ENCODE data around the gene RSPH3. TPM values are rescaled to one million over a fixed set of nuclear protein-coding genes. Genes with fewer than 3 reads are reported as not detected.
"Not testable (repeated sequence)": the region's sequence is repeated elsewhere in the genome, so short reads cannot be mapped to it uniquely, and the experiment has no call there.

Gene RSPH3
- total RNA-seq, 2 experiments from 2014 or later: 4.2 TPM

GRCh38 chr6:158954753-158955152 lies 45.2 kb downstream of the RSPH3 start:
- DNase-seq: no peak
- no peak for TF ChIP-seq CTCF (IDR thresholded peaks at IDR 0.05)
- Mint-ChIP-seq H3K27me3 (no peaks in the 10 kb centered on the region), H3K9me3 (peaks cover 3% of the 10 kb centered on the region), H3K36me3 (ENCODE audit: low read depth) (no peaks in the 10 kb centered on the region), H3K27ac (no peak overlapping the region), H3K4me1 (ENCODE audit: low read depth) (no peaks in the 10 kb centered on the region), H3K4me3 (no peak overlapping the region)
- ChIA-PET CTCF (interaction anchor here (1.3 to 1.5 kb wide), 2 partner anchors 76 to 180 kb away, joined by 3 to 7 read pairs; no protein-coding TSS in a partner anchor), POLR2A (no interaction called here)
- ATAC-seq: no peak
- intact Hi-C loops (cut with micrococcal nuclease): no loop called here

GRCh38 chr6:158952011-158952410 lies 48.0 kb downstream of the RSPH3 start:
- H3K27me3 Mint-ChIP-seq; CTCF ChIA-PET; H3K9me3 Mint-ChIP-seq; H3K27ac Mint-ChIP-seq; H3K4me3 Mint-ChIP-seq; DNase-seq; ATAC-seq; POLR2A ChIA-PET; H3K4me1 Mint-ChIP-seq (ENCODE audit: low read depth); H3K36me3 Mint-ChIP-seq (ENCODE audit: low read depth); intact Hi-C loops (cut with micrococcal nuclease): not testable (repeated sequence)

- CTCF ChIA-PET; H3K4me3 Mint-ChIP-seq; H3K9me3 Mint-ChIP-seq; DNase-seq; H3K27ac Mint-ChIP-seq; intact Hi-C loops (cut with micrococcal nuclease); ATAC-seq; H3K27me3 Mint-ChIP-seq; POLR2A ChIA-PET; H3K4me1 Mint-ChIP-seq (ENCODE audit: low read depth); H3K36me3 Mint-ChIP-seq (ENCODE audit: low read depth): not testable (repeated sequence)
Observed at GRCh38 chr6:158951565-158951964, 48.4 kb downstream of the RSPH3 start.

GRCh38 chr6:158947284-158947683 lies 52.7 kb downstream of the RSPH3 start:
- Mint-ChIP-seq H3K27me3 (peaks cover 2% of the 10 kb centered on the region), H3K4me3 (no peak overlapping the region), H3K9me3 (peaks cover 2% of the 10 kb centered on the region), H3K36me3 (ENCODE audit: low read depth) (no peaks in the 10 kb centered on the region), H3K27ac (no peak overlapping the region), H3K4me1 (ENCODE audit: low read depth) (no peaks in the 10 kb centered on the region)
- ATAC-seq: no peak
- no peak for DNase-seq
- POLR2A ChIA-PET: interaction anchor here (1.5 kb wide), 1 partner anchor 37 kb away, joined by 4 read pairs; no protein-coding TSS in a partner anchor
- no peak for TF ChIP-seq CTCF (IDR thresholded peaks at IDR 0.05)
- CTCF ChIA-PET: interaction anchor here (2.0 kb wide), 1 partner anchor 12 kb away, joined by 4 read pairs; no protein-coding TSS in a partner anchor
- intact Hi-C loops (cut with micrococcal nuclease): no loop called here

- no peak overlapping the region for H3K4me3 Mint-ChIP-seq
- DNase-seq (no peak), ATAC-seq (no peak)
- H3K27me3 Mint-ChIP-seq: peaks cover 8% of the 10 kb centered on the region
- intact Hi-C loops (cut with micrococcal nuclease): no loop called here
- no peaks in the 10 kb centered on the region for H3K9me3 Mint-ChIP-seq
- ChIA-PET POLR2A (no interaction called here), CTCF (interaction anchor here (1.0 kb wide), 1 partner anchor 191 kb away, joined by 3 read pairs; no protein-coding TSS in a partner anchor)
- peaks cover 10% of the 10 kb centered on the region for H3K4me1 Mint-ChIP-seq (ENCODE audit: low read depth)
- H3K36me3 Mint-ChIP-seq (ENCODE audit: low read depth): no peaks in the 10 kb centered on the region
- no peak overlapping the region for H3K27ac Mint-ChIP-seq
- TF ChIP-seq CTCF (IDR thresholded peaks at IDR 0.05): no peak
Observed at GRCh38 chr6:158943380-158944032, 56.5 kb downstream of the RSPH3 start.

- DNase-seq (no peak), ATAC-seq (no peak)
- Mint-ChIP-seq H3K27me3 (peaks cover 7% of the 10 kb centered on the region), H3K4me3 (no peak overlapping the region), H3K27ac (no peak overlapping the region), H3K4me1 (ENCODE audit: low read depth) (peaks cover 10% of the 10 kb centered on the region), H3K36me3 (ENCODE audit: low read depth) (no peaks in the 10 kb centered on the region), H3K9me3 (no peaks in the 10 kb centered on the region)
- TF ChIP-seq CTCF (IDR thresholded peaks at IDR 0.05): no peak
- intact Hi-C loops (cut with micrococcal nuclease): no loop called here
- ChIA-PET CTCF (interaction anchor here (1.0 to 1.1 kb wide), 2 partner anchors 192 kb away, joined by 3 to 4 read pairs; no protein-coding TSS in a partner anchor), POLR2A (no interaction called here)
Observed at GRCh38 chr6:158942349-158942748, 57.7 kb downstream of the RSPH3 start.

All from activated CD8-positive, alpha-beta T cell treated with anti-CD3 and anti-CD28 coated beads for 36 hours (primary cell).